GM12891 (cell line): ENCODE results near the gene HOXA9.

Source experiments
- DNase-seq: peaks from one replicate; pipeline ENCODE4 v3.0.0; 2011; ENCODE audit warnings: low spot score; ENCODE audit not compliant: insufficient read length
- FAIRE-seq: peaks from 2 replicates; lab custom pipeline; 2011; peaks lifted over from hg19 to GRCh38; lab: Jason Lieb, UNC
- PAX5 ChIP-seq: IDR thresholded peaks from 2 replicates; pipeline ENCODE4 v1.6.1; 2011; ENCODE audit warnings: low read length, moderate library complexity, mild to moderate bottlenecking; ENCODE audit not compliant: insufficient read depth, severe bottlenecking
- POLR2A ChIP-seq: IDR thresholded peaks from 2 replicates; pipeline ENCODE4 v1.6.1; 2011; ENCODE audit warnings: low read depth, low read length, control low read depth
- POLR2AphosphoS5 ChIP-seq: IDR thresholded peaks from 2 replicates; pipeline ENCODE4 v1.6.1; 2011; ENCODE audit warnings: low read depth, low read length, control low read depth
- POU2F2 ChIP-seq: IDR thresholded peaks from 2 replicates; pipeline ENCODE4 v1.6.1; 2011; ENCODE audit warnings: low read depth, mild to moderate bottlenecking, control low read depth, low read length, moderate library complexity
- SPI1 ChIP-seq: IDR thresholded peaks from 2 replicates; pipeline ENCODE4 v1.6.1; 2011; ENCODE audit warnings: low read depth, low read length, control low read depth
- TAF1 ChIP-seq: IDR thresholded peaks from 2 replicates; pipeline ENCODE4 v1.6.1; 2011; ENCODE audit warnings: low read depth, low read length, control low read depth

The HOXA9 gene

GRCh38 chr7:27176962-27177794 is 11.8 kb upstream of the HOXA9 start:
- FAIRE-seq = no peak
- TF ChIP-seq TAF1 = no peak
- TF ChIP-seq POU2F2 = no peak
- DNase-seq = no peak

GRCh38 chr7:27176524-27176845 is 11.1 kb upstream of the HOXA9 start:
- DNase-seq = no peak
- FAIRE-seq = no peak
- TF ChIP-seq POLR2AphosphoS5 (no peak), POLR2A (no peak), POU2F2 (no peak), SPI1 (no peak), TAF1 (no peak), PAX5 (no peak)

- no peak for FAIRE-seq
- no peak for DNase-seq
- no peak for TF ChIP-seq TAF1
- TF ChIP-seq SPI1 = no peak
- TF ChIP-seq PAX5 = no peak
- no peak for TF ChIP-seq POLR2A
- no peak for TF ChIP-seq POU2F2
- TF ChIP-seq POLR2AphosphoS5 = no peak
Observed at GRCh38 chr7:27175626-27176523, 10.5 kb upstream of the HOXA9 start.

- TF ChIP-seq PAX5 (no peak), TAF1 (no peak), POLR2A (no peak), POU2F2 (no peak)
- no peak for DNase-seq
- no peak for FAIRE-seq
Observed at GRCh38 chr7:27174874-27175625, 9.7 kb upstream of the HOXA9 start.

GRCh38 chr7:27173956-27174873 is 8.9 kb upstream of the HOXA9 start, which contains the start of gene HOXA10:
TSS of gene HOXA10 (minus strand) at chr7:27174320. CDS start at chr7:27174306, 14 bp downstream.
- no peak for TF ChIP-seq SPI1
- DNase-seq (no peak), FAIRE-seq (no peak)

GRCh38 chr7:27173511-27173955 is 8.2 kb upstream of the HOXA9 start:
- no peak for TF ChIP-seq POU2F2
- no peak for TF ChIP-seq TAF1
- TF ChIP-seq POLR2AphosphoS5 = no peak
- no peak for TF ChIP-seq PAX5
- no peak for TF ChIP-seq POLR2A
- no peak for TF ChIP-seq SPI1
- no peak for DNase-seq

GRCh38 chr7:27172823-27173510 is 7.6 kb upstream of the HOXA9 start:
- TF ChIP-seq SPI1 = no peak
- no peak for TF ChIP-seq TAF1
- TF ChIP-seq POU2F2 = no peak
- TF ChIP-seq POLR2AphosphoS5 = no peak
- TF ChIP-seq POLR2A = no peak
- no peak for TF ChIP-seq PAX5
- FAIRE-seq (no peak), DNase-seq (no peak)

More at GRCh38 chr7:27173511-27173955, 8.2 kb upstream of the HOXA9 start:
- FAIRE-seq = no peak

- DNase-seq (no peak), FAIRE-seq (no peak)
- no peak for TF ChIP-seq POLR2A
- no peak for TF ChIP-seq SPI1
- no peak for TF ChIP-seq POLR2AphosphoS5
- TF ChIP-seq PAX5 = no peak
- no peak for TF ChIP-seq POU2F2
- TF ChIP-seq TAF1 = no peak
Observed at GRCh38 chr7:27172315-27172774, 7.0 kb upstream of the HOXA9 start.
